Smooth muscle cell (in vitro differentiated cells): ENCODE measurements around the gene BUB3. TPM values are rescaled to one million over a fixed set of nuclear protein-coding genes. Genes with fewer than 3 reads are reported as not detected.

Experiments
- DNase-seq: peaks from one replicate; lab custom pipeline; 2025; ENCODE audit not compliant: unreplicated experiment; lab: John Stamatoyannopoulos, UW
- H2AFZ ChIP-seq: fragments of 200-600 bp; sonication (generic); 2 replicates; pipeline ENCODE4 v1.6.0; 2016; ENCODE audit warnings: antibody characterized with exemption, low read depth, mild to moderate bottlenecking
- H3F3A ChIP-seq: fragments of 200-600 bp; sonication (generic); 2 replicates; pipeline ENCODE4 v1.6.0; 2017; ENCODE audit warnings: antibody characterized with exemption, low read depth
- H3K27ac ChIP-seq: fragments of 200-600 bp; sonication (generic); 2 replicates; pipeline ENCODE4 v1.5.1; 2016; ENCODE audit warnings: low read depth, mild to moderate bottlenecking
- H3K27me3 ChIP-seq: fragments of 200-600 bp; sonication (generic); 2 replicates; pipeline ENCODE4 v1.6.1; 2016; ENCODE audit warnings: low read depth, mild to moderate bottlenecking
- H3K36me3 ChIP-seq: fragments of 200-600 bp; sonication (generic); 2 replicates; pipeline ENCODE4 v1.5.1; 2016; ENCODE audit warnings: low read depth
- H3K4me1 ChIP-seq: fragments of 200-600 bp; sonication (generic); 2 replicates; pipeline ENCODE4 v1.5.1; 2016; ENCODE audit warnings: low read depth
- H3K4me2 ChIP-seq: fragments of 200-600 bp; sonication (generic); 2 replicates; pipeline ENCODE4 v1.6.0; 2016; ENCODE audit warnings: mild to moderate bottlenecking
- H3K4me3 ChIP-seq: fragments of 200-600 bp; sonication (generic); 2 replicates; pipeline ENCODE4 v1.5.1; 2016; ENCODE audit warnings: mild to moderate bottlenecking
- H3K79me2 ChIP-seq: fragments of 200-600 bp; sonication (generic); 2 replicates; pipeline ENCODE4 v1.6.0; 2016; ENCODE audit warnings: low read depth, mild to moderate bottlenecking
- H3K9ac ChIP-seq: fragments of 200-600 bp; sonication (generic); 2 replicates; pipeline ENCODE4 v1.6.0; 2016; ENCODE audit warnings: low read depth
- H3K9me3 ChIP-seq: fragments of 200-600 bp; sonication (generic); replicated peaks from 2 replicates; pipeline ENCODE4 v1.5.1; 2016; ENCODE audit warnings: low read depth
- H4K20me1 ChIP-seq: fragments of 200-600 bp; sonication (generic); 2 replicates; pipeline ENCODE4 v1.6.0; 2016; ENCODE audit warnings: low read depth
- CTCF ChIP-seq: fragments of 200-600 bp; sonication (generic); IDR thresholded peaks from 2 replicates; pipeline ENCODE4 v1.5.1; 2017; ENCODE audit warnings: borderline replicate concordance, mild to moderate bottlenecking, antibody characterized with exemption; ENCODE audit not compliant: insufficient read depth, poor library complexity, severe bottlenecking
- WGBS: methylation state at CpG from one replicate; pipeline ENCODE4 v1.1.7; 2016; ENCODE audit warnings: low lambda C conversion rate; 5-methylcytosine and 5-hydroxymethylcytosine counted together
- polyA plus RNA-seq: library from polyadenylated mRNA; unstranded; fragments of >200 nt; fragmentation: Nextera tagmentation; extraction: Ambion mirVana; gene quantifications from 2 replicates; pipeline ENCODE4 v1.2.1, GENCODE V29; 2016
- total RNA-seq: library from RNA; depleted of rRNA; stranded (reverse); fragments of >200 nt; gene quantifications from 2 replicates; pipeline ENCODE4 v1.2.3, GENCODE V29; 2014

Gene BUB3
- total and polyA plus RNA-seq, 2 experiments from 2014 or later = 75.3 to 78.4 TPM

- Histone ChIP-seq H4K20me1 (no peaks in the 10 kb centered on the region), H3K4me1 (peaks cover 14% of the 10 kb centered on the region), H3K27me3 (peaks cover 100% of the 10 kb centered on the region), H3K79me2 (no peaks in the 10 kb centered on the region), H3K4me2 (no peak overlapping the region), H3K4me3 (no peak overlapping the region), H3F3A (no peaks in the 10 kb centered on the region), H3K27ac (no peak overlapping the region), H2AFZ (no peak overlapping the region), H3K9ac (no peak overlapping the region), H3K36me3 (no peaks in the 10 kb centered on the region), H3K9me3 (no peaks in the 10 kb centered on the region)
- TF ChIP-seq CTCF = no peak
- WGBS = 6% methylated on average over 29 of the region's 29 CpGs
- no peak for DNase-seq
Observed at GRCh38 chr10:123144697-123145541, 9.3 kb upstream of the BUB3 start.

GRCh38 chr10:123145542-123146012 lies 8.6 kb upstream of the BUB3 start:
- no peak overlapping the region for H2AFZ ChIP-seq
- no peak overlapping the region for H3K4me3 ChIP-seq
- no peaks in the 10 kb centered on the region for H4K20me1 ChIP-seq
- peaks cover 100% of the 10 kb centered on the region for H3K27me3 ChIP-seq
- H3K36me3 ChIP-seq = no peaks in the 10 kb centered on the region
- no peak overlapping the region for H3K27ac ChIP-seq
- H3K79me2 ChIP-seq = no peaks in the 10 kb centered on the region
- TF ChIP-seq CTCF = no peak
- H3K9me3 ChIP-seq = no peaks in the 10 kb centered on the region
- no peak overlapping the region for H3K4me2 ChIP-seq
- no peaks in the 10 kb centered on the region for H3F3A ChIP-seq
- WGBS = 6% methylated on average over 14 of the region's 14 CpGs
- no peak overlapping the region for H3K9ac ChIP-seq
- H3K4me1 ChIP-seq = peaks cover 16% of the 10 kb centered on the region
- DNase-seq = no peak

GRCh38 chr10:123146013-123146893 lies 7.9 kb upstream of the BUB3 start:
- H4K20me1 ChIP-seq = no peaks in the 10 kb centered on the region
- H3K27ac ChIP-seq = no peak overlapping the region
- peaks cover 100% of the 10 kb centered on the region for H3K27me3 ChIP-seq
- H3K36me3 ChIP-seq = no peaks in the 10 kb centered on the region
- no peak overlapping the region for H3K4me2 ChIP-seq
- H3K9me3 ChIP-seq = no peaks in the 10 kb centered on the region
- no peak overlapping the region for H3K9ac ChIP-seq
- no peaks in the 10 kb centered on the region for H3K79me2 ChIP-seq
- TF ChIP-seq CTCF = no peak
- no peak overlapping the region for H2AFZ ChIP-seq
- H3K4me3 ChIP-seq = no peak overlapping the region
- peaks cover 21% of the 10 kb centered on the region for H3K4me1 ChIP-seq
- no peaks in the 10 kb centered on the region for H3F3A ChIP-seq
- WGBS = 4% methylated on average over 59 of the region's 59 CpGs
- no peak for DNase-seq
